Lower lobe of right lung (tissue), 2 donors: Measurements from ENCODE around the gene TP53INP2. TPM values are rescaled to one million over a fixed set of nuclear protein-coding genes. Genes with fewer than 3 reads are reported as not detected.

Experiments
- ATAC-seq, 2 donors: fragments of 200-7000 bp; cut with Tn5 transposase; one replicate each; pipeline ENCODE4 v1.9.1; 2020 to 2022; ENCODE audit warnings: mild to moderate bottlenecking in 2 of 2, moderate library complexity in 2 of 2
- DNase-seq: peaks from one replicate; pipeline ENCODE4 v3.0.0-alpha.2; 2020
- H3K27ac ChIP-seq: fragments of 200-600 bp; one replicate; pipeline ENCODE4 v1.8.0; 2022
- H3K27me3 ChIP-seq: fragments of 200-600 bp; one replicate; pipeline ENCODE4 v1.8.0; 2022; ENCODE audit warnings: low read depth
- H3K36me3 ChIP-seq: fragments of 200-600 bp; one replicate; pipeline ENCODE4 v1.8.0; 2022; ENCODE audit warnings: mild to moderate bottlenecking
- H3K4me1 ChIP-seq: fragments of 200-600 bp; one replicate; pipeline ENCODE4 v1.8.0; 2022
- H3K4me3 ChIP-seq: fragments of 200-600 bp; one replicate; pipeline ENCODE4 v1.8.0; 2022; ENCODE audit warnings: mild to moderate bottlenecking
- H3K9me3 ChIP-seq: fragments of 200-600 bp; one replicate; pipeline ENCODE4 v1.8.0; 2022
- CTCF ChIP-seq: fragments of 200-600 bp; IDR thresholded peaks from one replicate; pipeline ENCODE4 v1.8.0; 2022; ENCODE audit warnings: antibody characterized with exemption, mild to moderate bottlenecking
- intact Hi-C: fragments of 100-400 bp; cut with DNase I; formaldehyde crosslinking; loops from one replicate; pipeline ENCODE4 v1.11.0; 2022
- total RNA-seq: library from RNA; stranded (reverse); fragmentation: NEBNext Ultra II Directional; extraction: Animal tissue kit (Norgen Biotek cat#: 25700); gene quantifications from one replicate; pipeline ENCODE4 v1.2.1, GENCODE V29; 2021
- donor health status: DM: no; HTN: yes; CAD: no; lungs with severe emphysema.

TP53INP2 gene
- total RNA-seq, 1 donor from 2014 or later: 13.6 TPM

GRCh38 chr20:34750484-34750883 is 46.3 kb downstream of the TP53INP2 start:
- Histone ChIP-seq H3K36me3 (peaks cover 94% of the 10 kb centered on the region), H3K27ac (no peak overlapping the region), H3K9me3 (no peaks in the 10 kb centered on the region), H3K27me3 (no peaks in the 10 kb centered on the region), H3K4me1 (no peaks in the 10 kb centered on the region), H3K4me3 (no peak overlapping the region)
- ATAC-seq (no peak), DNase-seq (no peak)
- intact Hi-C loops: no loop called here
- TF ChIP-seq CTCF: no peak

DNA sequence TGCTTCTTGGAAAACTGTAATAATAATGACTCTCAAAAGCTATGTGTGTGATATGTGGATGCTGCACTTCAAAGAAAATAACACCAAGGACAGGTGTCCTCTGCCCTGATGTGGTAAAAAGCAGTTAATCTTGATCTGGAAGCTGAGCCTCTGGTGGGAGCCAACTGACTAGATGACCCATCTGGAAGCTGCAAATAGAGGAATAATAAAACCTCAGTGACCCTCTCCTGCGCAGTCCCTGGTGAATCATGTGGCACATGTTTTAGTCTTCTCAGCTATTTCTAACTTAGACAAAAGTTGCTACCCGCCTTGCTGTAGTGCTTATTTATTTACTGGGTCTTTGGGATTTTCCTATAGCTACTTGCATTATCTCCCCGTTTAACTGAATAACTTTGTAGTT is 47.3 kb downstream of the TP53INP2 start:
- intact Hi-C loops: no loop called here
- no peak overlapping the region for H3K27ac ChIP-seq
- no peaks in the 10 kb centered on the region for H3K9me3 ChIP-seq
- no peaks in the 10 kb centered on the region for H3K4me1 ChIP-seq
- no peak overlapping the region for H3K4me3 ChIP-seq
- DNase-seq (no peak), ATAC-seq (no peak)
- H3K36me3 ChIP-seq: peaks cover 94% of the 10 kb centered on the region
- H3K27me3 ChIP-seq: no peaks in the 10 kb centered on the region
- TF ChIP-seq CTCF: no peak

- TF ChIP-seq CTCF: no peak
- H3K4me1 ChIP-seq: no peaks in the 10 kb centered on the region
- peaks cover 96% of the 10 kb centered on the region for H3K36me3 ChIP-seq
- ATAC-seq: no peak
- H3K9me3 ChIP-seq: no peaks in the 10 kb centered on the region
- no peak overlapping the region for H3K27ac ChIP-seq
- intact Hi-C loops: no loop called here
- no peak for DNase-seq
- no peak overlapping the region for H3K4me3 ChIP-seq
- no peaks in the 10 kb centered on the region for H3K27me3 ChIP-seq
Measured at GRCh38 chr20:34753706-34754461, 49.7 kb downstream of the TP53INP2 start.

GRCh38 chr20:34754611-34755010 is 50.5 kb downstream of the TP53INP2 start:
- TF ChIP-seq CTCF: no peak
- intact Hi-C loops: no loop called here
- H3K27me3 ChIP-seq: no peaks in the 10 kb centered on the region

GRCh38 chr20:34755367-34755766 is 51.2 kb downstream of the TP53INP2 start:
- H3K36me3 ChIP-seq: peaks cover 96% of the 10 kb centered on the region
- intact Hi-C loops: no loop called here
- H3K27ac ChIP-seq: no peak overlapping the region
- H3K27me3 ChIP-seq: no peaks in the 10 kb centered on the region
- TF ChIP-seq CTCF: no peak
- no peaks in the 10 kb centered on the region for H3K9me3 ChIP-seq
- no peak for DNase-seq
- no peak overlapping the region for H3K4me3 ChIP-seq
- no peak for ATAC-seq
- no peaks in the 10 kb centered on the region for H3K4me1 ChIP-seq

More at GRCh38 chr20:34754611-34755010, 50.5 kb downstream of the TP53INP2 start:
- H3K9me3 ChIP-seq: no peaks in the 10 kb centered on the region
- no peak overlapping the region for H3K27ac ChIP-seq
- no peaks in the 10 kb centered on the region for H3K4me1 ChIP-seq
- DNase-seq (no peak), ATAC-seq (no peak)
- no peak overlapping the region for H3K4me3 ChIP-seq
- peaks cover 96% of the 10 kb centered on the region for H3K36me3 ChIP-seq
